Renal cortical epithelial cell (primary cell): ENCODE results near the gene ARHGAP28. TPM values are rescaled to one million over a fixed set of nuclear protein-coding genes. Genes with fewer than 3 reads are reported as not detected.
A peak's percentile ranks its signal among the peaks of the same experiment; 100 is the strongest.
"Not testable (repeated sequence)": the region's sequence is repeated elsewhere in the genome, so short reads cannot be mapped to it uniquely, and the experiment has no call there.

Source experiments
- DNase-seq: peaks from one replicate; pipeline ENCODE4 v3.0.0-alpha.2; 2011; ENCODE audit warnings: low read depth
- total RNA-seq: library from RNA; depleted of rRNA; stranded (reverse); fragments of >200 nt; gene quantifications from 2 replicates; pipeline ENCODE4 v1.2.3, GENCODE V29; 2014

Gene ARHGAP28
- total RNA-seq, 1 donor from 2014 or later, result 1.2 TPM

GRCh38 chr18:6773777-6774176, 44.3 kb downstream of the ARHGAP28 start:
- no peak for DNase-seq

DNA sequence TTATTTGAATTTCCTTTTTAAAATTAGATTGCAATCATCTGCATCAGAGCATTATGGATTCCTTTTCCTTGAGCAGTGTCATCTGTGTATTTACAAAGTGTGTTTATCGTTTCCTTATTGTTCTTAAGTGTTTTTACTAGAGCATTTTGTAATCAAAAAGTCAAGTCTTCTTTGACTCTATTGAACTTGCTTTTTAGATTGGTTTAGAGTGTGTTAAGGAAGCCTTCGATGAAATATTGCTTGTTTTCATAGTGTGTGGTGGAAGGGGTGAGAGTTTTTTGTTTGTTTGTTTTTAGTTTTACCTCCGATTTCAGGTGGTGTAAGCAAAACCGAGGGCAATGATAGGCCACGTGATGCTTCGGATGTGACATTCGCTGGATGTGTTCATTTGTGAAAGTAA, 45.7 kb downstream of the ARHGAP28 start:
- DNase-seq, result no peak

DNA sequence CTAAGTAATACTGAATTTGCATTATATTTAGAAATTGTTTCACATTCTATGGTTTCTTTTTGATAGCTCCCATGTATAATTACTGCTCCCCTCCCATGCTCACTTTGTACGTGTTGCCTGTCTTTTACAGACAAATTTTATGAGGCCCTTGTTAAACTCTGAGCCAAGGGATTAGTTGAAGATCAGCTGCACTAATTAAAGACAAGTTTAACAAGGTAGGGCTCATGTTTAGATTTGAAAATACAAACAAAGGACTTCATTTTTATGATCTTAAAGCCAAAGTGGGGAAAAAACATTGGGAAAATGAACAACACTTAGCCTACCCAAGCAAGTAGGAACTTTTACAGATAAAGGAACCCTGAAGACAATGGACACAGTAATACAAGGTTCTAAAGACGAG, 46.2 kb downstream of the ARHGAP28 start:
- no peak for DNase-seq

- no peak for DNase-seq
Measured at GRCh38 chr18:6776188-6776587, 46.7 kb downstream of the ARHGAP28 start.

- DNase-seq, result no peak
Measured at GRCh38 chr18:6777509-6777908, 48.0 kb downstream of the ARHGAP28 start.

- DNase-seq, result peak; percentile 32
Measured at GRCh38 chr18:6778459-6779247, 49.1 kb downstream of the ARHGAP28 start.

GRCh38 chr18:6781142-6781714, 51.7 kb downstream of the ARHGAP28 start:
- no peak for DNase-seq

- DNase-seq, result peak; percentile 16
Measured at GRCh38 chr18:6781796-6782195, 52.3 kb downstream of the ARHGAP28 start.

GRCh38 chr18:6782861-6783260, 53.3 kb downstream of the ARHGAP28 start:
- no peak for DNase-seq

DNA sequence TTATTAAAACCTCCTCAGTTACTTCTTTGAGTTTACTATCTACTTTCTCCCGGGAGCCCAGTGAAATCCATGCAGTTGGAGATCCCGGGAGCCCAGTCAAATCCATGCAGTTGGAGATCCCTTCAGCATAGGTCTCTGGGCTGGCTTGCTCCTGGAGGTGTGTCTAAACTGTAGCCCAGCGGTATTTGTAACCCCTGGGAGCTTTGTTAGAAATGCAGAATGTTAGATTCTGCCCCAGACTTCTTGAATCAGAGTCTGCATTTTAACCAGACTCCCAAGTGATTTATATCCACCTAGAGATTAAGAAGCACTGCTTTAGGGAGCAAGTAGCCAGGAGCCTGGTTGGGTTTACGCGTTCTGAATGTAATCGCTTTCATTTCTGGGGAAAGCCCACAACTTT, 54.5 kb downstream of the ARHGAP28 start:
- DNase-seq, result no peak

DNA sequence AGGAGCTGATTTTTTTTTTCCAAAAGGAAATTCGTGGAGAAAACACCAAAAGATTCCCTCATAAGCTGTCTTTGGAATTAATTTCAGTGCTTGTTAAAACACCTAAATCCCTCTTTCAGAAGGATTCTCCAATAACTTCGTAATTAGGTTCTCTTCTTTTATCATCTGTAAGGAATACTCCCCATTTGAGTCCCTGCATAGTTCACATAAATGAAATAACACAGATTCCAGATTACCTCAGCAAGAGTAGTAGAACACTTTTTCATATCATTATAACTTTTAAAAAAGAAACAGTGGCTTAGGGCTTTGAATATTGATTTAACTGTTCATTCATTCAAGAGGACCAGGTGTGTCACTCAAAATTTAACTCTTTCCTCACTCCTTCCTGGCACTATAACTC, 55.5 kb downstream of the ARHGAP28 start:
- DNase-seq, result peak; percentile 18

DNA sequence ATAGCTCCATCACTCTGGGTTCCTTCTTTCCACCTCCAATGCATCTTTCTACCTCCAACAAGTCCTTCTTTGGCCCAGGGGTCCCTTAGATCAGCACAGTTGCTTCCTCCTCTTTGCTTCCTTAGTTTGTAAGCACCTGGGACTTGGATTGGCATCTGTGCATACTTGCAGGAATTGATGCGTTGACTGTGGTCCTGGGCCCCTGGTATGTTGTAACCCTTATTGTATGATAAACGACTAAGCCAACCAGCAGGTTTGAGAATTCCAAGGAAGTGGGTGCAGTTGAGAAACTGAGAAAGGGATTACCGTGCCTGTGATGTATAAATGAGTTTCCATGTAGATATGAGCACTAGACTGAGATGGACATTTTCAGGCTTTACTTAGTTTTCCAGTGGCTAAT, 55.9 kb downstream of the ARHGAP28 start:
- DNase-seq, result no peak

DNA sequence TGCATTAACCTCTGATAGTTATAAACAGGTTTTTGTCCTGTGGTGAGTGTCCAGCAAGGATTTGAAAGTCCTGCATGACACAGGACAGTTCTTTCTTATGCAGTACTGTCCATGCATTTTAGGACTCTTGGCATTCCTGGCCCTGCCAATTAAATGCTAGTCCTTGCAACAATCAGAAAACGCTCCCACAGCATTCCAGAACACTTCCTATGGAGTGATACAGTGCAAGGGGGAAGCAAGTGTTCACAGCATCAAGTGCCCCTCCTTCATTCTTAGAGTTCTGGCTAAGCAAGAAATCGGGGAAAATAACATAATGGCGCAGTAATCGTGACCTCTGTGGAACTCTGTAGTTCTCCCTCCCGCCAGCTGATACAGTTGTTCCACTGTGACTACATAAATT, 62.9 kb downstream of the ARHGAP28 start:
- no peak for DNase-seq

DNA sequence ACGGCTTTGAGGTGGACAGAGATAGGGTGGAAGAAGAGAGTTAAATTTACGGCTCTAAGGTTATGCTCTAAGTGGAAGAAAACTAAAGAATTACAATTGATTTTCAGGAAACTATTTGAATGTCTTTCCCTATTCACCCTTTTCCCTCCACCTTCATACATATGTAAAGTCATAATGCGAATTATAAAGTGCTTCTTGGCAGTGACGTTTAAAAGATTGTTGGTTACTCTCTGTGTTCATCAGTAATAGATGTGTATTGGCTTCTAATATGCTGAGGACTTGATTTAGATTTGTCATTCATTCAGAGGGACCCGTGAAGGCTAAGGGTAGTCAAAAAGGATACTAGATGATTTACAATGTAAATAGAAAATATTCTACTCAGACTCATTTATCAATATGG, 63.9 kb downstream of the ARHGAP28 start:
- no peak for DNase-seq

GRCh38 chr18:6793986-6794385, 64.5 kb downstream of the ARHGAP28 start:
- no peak for DNase-seq

DNA sequence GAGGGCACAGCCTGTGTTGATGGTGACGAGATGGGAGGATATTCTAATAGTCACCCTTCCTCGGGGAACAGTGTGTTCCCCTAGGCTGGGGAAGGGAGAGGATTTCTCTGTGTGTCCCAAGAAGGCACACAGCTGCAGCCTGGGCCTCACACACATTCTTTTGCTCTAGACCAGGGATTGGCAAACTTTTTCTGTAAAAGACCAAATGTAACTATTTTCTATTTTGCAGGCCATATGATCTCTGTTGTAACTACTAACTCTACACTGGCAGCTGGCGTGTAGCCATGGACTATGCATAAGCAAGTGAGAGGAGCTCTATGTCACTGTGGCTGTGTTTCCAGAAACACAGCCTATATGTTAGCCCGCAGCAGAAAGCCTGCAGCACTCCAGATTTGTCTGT, 65.8 kb downstream of the ARHGAP28 start:
- no peak for DNase-seq

DNA sequence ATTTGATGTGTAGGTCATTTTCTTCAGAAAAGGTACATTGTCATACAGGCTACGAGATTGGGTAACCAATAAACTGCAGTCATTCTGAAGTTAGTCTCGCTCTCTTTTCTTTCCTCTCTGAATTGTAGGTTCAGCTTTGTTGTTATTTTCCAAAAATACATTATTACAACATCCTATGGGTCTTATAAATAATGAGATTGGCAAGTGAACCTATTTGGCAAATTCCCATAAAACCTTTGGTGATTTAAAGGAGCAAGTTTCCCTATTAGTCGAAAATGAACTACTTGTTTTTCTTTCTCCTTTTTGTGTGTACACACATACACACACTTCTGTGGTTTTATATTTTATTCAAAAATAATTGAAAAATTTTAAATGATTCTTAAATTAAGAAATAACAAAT, 67.0 kb downstream of the ARHGAP28 start:
- DNase-seq, result no peak

- DNase-seq, result no peak
Measured at GRCh38 chr18:6797171-6797570, 67.7 kb downstream of the ARHGAP28 start.

GRCh38 chr18:6798896-6799295, 69.4 kb downstream of the ARHGAP28 start:
- no peak for DNase-seq

- DNase-seq, result not testable (repeated sequence)
Measured at GRCh38 chr18:6800309-6800708, 70.8 kb downstream of the ARHGAP28 start.

DNA sequence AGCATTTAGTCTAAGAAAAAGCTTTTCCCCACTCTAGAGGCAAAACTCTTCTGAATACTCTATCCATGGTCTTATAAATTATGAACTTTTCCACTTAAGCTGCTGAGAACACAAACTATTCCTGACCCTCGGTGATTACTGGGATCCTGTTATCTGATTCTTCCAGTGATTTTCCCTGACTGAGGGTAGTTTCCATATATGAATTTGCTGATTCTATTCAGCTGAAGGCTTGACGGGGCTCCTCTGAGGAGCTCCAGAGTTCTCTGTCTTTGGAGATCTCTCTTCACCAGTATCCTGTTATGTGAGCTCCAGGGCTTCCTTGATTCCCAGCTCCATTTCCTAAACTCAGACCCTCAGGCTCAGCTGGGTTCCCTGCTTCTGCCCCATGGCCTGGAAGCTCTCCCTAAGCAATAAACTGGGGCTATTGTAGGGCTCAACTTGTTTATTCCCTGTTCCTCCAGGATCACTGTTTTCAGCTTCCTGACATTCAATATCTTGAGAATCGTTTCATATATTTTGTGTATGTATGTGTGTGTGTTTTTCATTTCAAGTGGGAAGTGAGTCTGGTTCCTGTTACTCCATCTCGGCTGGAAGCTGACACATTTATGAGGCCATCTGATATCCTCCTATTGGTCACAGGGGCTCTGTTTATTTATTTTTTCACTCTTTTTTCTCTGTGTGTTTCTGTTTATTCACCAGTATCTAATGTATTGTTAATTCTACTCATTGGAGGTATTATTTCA, 78.2 kb downstream of the ARHGAP28 start:
- DNase-seq, result no peak

DNA sequence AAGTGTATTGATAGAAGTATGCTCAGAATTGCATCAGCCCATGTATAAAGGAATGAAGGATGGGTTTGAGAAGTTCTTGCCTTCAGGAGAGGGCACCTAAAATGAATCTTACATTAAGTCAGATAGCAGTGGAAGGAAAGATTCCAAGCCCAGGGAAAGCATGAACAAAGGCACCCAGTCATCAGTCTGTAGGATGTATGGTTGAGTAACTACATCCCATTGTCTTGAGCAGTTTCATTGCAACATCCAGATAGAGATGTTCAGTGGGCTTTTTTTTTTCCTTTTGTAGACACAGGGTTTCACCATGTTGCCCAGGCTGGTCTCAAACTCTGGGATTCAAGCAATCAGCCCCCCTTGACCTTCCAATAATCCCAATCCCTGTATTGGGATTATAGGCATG, 80.7 kb downstream of the ARHGAP28 start:
- peak; percentile 76 for DNase-seq

DNA sequence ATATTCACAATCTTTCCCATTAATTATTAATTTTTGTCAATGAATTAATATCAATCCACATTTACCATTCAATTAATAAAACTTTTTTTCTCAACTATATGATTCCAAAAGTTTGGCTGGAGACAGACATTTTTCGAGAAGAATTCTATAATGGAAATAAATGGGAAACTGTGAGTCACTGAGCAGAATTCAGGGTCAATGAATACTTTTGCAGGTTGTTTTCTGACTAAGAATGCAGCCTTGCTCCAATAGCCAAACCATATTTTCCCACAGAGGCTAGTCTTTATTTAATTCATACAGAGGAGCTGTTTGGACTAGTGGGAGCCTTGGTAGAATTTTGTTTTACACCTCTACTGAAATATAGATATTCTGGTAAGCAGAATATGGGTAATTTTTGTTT, 82.3 kb downstream of the ARHGAP28 start:
- DNase-seq, result no peak
